Left cardiac atrium (tissue), 4 donors: Measurements from ENCODE around the gene CARD9. TPM values are rescaled to one million over a fixed set of nuclear protein-coding genes. Genes with fewer than 3 reads are reported as not detected.

Source experiments
- ATAC-seq, 2 donors: fragments of 200-7000 bp; cut with Tn5 transposase; one replicate each; pipeline ENCODE4 v1.9.1; 2020; ENCODE audit warnings: mild to moderate bottlenecking in 2 of 2, moderate library complexity in 2 of 2
- DNase-seq: peaks from one replicate; pipeline ENCODE4 v3.0.0-alpha.2; 2020
- intact Hi-C, 2 donors: fragments of 100-400 bp; cut with DNase I; formaldehyde crosslinking; loops; one replicate each; pipeline versions ENCODE4 v1.14.1 to v1.15.1; 2022 to 2023
- total RNA-seq, 2 donors: library from RNA; stranded (reverse); fragmentation: NEBNext Ultra II Directional; extraction: Animal tissue kit (Norgen Biotek cat#: 25700); gene quantifications; one replicate each; pipeline ENCODE4 v1.2.1, GENCODE V29; 2021
- donor health status: DM: no; HTN: yes; CAD: no.
- donor health status: DM: no; HTN: yes; CAD: no; lungs with severe emphysema.
- donor health status: DM: yes; HTN: yes; CAD: no.
- donor health status: Dilated cardiomyopathy.

CARD9 gene
- total RNA-seq, 2 donors from 2014 or later, result 0.86 to 2.4 TPM

DNA sequence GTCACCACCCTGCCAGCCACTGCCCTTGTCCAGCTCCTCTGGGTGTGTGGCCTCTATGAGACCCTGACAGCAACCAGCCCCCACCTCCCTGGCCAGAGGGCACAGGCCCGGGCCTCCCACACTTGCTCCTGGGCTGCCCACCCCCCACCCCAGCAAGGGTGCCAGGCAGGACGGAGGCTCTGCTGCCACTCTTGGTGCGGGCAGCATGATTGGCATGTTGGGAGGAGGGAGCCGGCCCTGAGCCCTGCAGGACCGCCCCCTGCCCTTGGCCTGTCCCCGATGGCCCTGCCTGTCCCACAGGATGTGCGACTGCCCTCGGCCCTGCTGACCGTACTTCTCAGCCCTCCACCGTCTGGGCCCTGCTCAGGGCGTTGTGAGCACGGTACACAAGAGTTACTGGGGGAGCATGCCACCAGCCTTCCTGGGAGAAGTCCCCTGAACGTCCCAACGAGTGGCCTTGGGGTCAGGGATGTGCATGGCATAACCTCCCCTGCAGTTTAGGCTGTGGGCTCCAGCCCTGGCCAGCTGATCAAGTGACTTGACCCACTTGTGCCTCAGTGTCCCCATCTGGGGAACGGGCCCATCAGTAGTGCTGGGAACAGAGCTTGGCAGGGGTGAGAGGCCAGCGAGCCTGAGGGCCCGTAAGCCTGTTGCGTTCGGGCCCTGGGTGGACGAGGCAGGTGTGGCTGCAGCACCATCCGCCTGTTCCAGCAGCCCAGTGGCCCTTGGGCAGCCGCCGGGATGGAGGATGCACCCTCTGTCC, 30.2 kb downstream of the CARD9 start:
- intact Hi-C loops, result loop anchor here in 1 of 2 donors (10.0 kb wide), 1 partner anchor 61 kb away; the partner anchor contains the start of gene SNAPC4
- no peak for DNase-seq
- peak; percentile 16 to 34 for ATAC-seq

- intact Hi-C loops, result loop anchor here in 1 of 2 donors (10.0 kb wide), 1 partner anchor 62 kb away; the partner anchor contains the start of gene SNAPC4
- DNase-seq (peak; percentile 89), ATAC-seq (peak; percentile 64 to 67)
Observed at GRCh38 chr9:136342181-136343120, 31.0 kb downstream of the CARD9 start.

DNA sequence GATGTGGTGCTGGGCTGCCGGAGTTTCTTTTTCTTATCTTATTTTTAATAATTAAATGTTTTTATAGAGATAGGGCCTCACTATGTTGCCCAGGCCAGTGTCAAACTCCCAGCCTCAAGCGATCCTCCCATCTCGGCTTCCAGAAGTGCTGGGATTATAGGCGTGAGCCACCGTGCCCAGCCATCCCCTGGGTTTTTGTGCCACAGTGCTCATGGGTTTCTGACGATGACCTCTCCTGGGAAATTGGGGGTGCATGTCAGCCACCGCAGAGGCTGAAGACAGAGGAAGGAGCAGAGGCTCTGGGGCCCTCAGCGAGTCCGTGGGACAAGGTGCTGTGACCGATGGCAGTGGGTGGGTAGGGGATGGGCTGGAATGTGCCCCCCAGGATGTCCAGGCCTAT, 31.7 kb downstream of the CARD9 start:
- no peak for DNase-seq
- no peak for ATAC-seq
- intact Hi-C loops, result loop anchor here in 1 of 2 donors (10.0 kb wide), 1 partner anchor 63 kb away; the partner anchor contains the start of gene SNAPC4

DNA sequence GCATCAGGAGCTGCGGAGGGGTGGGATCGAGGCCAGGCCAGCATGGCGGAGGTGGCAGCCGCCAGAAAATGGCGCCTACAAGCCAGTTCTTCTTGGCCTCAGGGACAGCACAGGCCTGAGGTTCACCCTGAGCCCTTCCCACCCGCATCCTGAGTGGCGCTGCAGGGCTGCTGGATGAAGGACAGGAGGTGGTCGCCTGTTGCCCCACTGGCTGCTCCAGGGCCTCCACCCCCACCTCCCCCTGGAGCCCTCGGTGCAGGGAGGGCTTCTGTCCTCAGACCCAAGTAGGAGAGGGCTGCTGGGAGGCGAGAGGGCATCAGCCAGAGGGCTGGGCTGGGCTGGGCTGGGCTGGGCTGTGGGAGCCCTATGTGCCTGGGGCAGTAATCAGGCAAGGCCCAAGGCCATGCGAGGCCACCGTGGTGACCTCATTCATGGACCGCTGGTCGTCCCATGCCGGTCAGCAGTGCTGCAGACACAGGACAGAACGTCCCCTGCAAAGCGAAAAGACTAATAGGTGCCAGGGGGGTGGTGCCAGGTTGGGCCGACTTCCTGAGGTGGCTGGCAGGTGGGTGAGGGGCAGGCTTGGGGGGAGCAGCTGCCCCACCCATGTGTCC, 32.3 kb downstream of the CARD9 start:
- no peak for ATAC-seq
- no peak for DNase-seq
- intact Hi-C loops, result loop anchor here in 1 of 2 donors (10.0 kb wide), 1 partner anchor 64 kb away; the partner anchor contains the start of gene SNAPC4

DNA sequence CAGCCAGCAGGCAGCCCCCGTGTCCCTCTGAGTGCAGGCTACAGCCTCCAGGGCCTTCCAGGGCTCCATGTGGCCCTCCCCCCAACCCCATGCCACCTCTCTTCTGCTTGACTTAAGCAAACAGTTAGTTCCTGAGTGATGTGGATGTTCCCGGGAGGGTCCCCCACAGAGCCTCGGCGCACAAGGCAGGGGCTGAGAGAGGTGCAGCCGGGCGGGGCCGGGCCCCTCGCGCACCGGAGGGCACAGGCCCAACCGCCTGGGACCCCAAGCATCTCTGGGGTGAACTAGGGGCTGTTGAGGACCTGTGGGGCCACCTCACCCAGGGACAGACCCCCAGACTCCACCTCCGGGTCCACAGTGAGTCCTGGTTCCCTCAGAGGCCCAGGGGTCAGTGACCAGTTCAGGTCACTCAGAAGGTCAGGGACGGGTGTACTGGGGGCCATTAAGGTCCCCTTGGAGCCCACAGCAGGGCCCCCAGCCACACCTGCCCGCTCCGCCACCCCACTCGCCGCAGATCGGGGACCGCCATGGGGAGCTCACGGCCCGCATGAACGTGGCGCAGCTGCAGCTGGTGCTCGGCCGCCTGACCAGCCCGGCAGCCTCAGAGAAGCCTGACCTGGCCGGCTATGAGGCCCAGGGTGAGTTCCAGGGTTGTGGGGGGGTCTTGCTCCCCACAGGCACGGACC, 33.0 kb downstream of the CARD9 start:
- DNase-seq, result no peak
- no peak for ATAC-seq
- intact Hi-C loops, result loop anchor here in 1 of 2 donors (10.0 kb wide), 1 partner anchor 64 kb away; the partner anchor contains the start of gene SNAPC4

GRCh38 chr9:136339958-136340310, 33.5 kb downstream of the CARD9 start:
- ATAC-seq (no peak), DNase-seq (no peak)
- intact Hi-C loops, result loop anchor here in 1 of 2 donors (10.0 kb wide), 1 partner anchor 65 kb away; the partner anchor contains the start of gene SNAPC4

DNA sequence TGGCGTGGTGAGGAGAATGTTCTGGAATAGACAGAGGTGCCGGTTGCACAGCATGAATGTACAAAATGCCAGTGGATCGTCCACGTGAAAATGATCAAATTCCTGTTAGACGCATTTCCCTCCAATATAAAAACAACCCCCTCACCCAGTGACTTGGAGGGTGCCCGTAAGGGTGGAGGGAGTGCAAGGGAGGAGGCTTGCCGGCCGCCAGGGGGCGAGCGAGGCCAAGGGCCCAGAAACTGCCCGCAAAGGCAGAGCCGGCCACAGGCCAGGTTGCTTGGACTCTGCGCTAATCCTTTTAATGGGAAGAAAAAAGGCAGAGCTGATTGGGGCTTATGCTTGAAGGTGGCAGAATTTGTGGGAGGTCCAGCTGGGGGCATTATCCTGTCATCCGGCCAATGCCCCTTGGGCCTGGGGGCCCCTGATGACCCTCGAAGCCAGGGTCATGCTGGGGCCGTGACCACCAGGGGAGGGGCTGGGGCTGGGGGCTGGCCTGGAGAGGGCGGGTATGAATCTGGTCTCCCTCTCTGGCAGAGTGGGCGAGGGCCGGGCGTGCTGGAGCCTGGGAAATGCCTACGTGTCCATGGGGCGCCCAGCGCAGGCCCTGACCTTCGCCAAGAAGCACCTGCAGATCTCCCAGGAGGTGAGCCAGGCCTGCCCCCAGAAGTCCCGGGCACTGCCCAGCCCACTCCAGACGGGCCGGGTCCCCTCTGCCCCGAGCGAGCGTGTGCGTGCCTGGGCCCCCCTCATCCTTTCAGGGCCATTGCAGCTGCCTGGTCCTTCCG, 34.1 kb downstream of the CARD9 start:
- ATAC-seq, result peak; percentile 18 to 40
- intact Hi-C loops, result no loop called here
- DNase-seq, result peak; percentile 77

DNA sequence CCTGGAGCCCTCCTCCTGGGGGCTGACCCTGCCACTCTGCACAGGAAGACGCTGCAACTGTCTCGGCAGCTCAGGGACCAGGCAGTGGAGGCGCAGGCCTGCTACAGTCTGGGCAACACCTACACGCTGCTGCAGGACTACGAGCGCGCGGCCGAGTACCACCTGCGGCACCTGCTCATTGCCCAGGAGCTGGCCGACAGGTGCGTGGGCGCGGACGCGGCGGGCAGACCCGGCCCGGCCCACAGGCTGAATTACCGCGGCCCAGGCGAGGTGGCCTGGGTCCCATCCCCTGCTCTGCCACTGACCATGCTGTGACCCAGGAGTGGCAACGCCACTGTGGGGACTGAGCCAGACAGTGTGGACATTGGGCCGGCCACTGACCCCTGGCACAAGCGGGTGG, 35.0 kb downstream of the CARD9 start:
- no peak for DNase-seq
- intact Hi-C loops, result no loop called here
- ATAC-seq, result no peak

GRCh38 chr9:136337416-136338395, 35.8 kb downstream of the CARD9 start:
- DNase-seq (no peak), ATAC-seq (no peak)
- intact Hi-C loops, result no loop called here

GRCh38 chr9:136336881-136337280, 36.6 kb downstream of the CARD9 start:
- intact Hi-C loops, result no loop called here
- no peak for DNase-seq
- no peak for ATAC-seq

DNA sequence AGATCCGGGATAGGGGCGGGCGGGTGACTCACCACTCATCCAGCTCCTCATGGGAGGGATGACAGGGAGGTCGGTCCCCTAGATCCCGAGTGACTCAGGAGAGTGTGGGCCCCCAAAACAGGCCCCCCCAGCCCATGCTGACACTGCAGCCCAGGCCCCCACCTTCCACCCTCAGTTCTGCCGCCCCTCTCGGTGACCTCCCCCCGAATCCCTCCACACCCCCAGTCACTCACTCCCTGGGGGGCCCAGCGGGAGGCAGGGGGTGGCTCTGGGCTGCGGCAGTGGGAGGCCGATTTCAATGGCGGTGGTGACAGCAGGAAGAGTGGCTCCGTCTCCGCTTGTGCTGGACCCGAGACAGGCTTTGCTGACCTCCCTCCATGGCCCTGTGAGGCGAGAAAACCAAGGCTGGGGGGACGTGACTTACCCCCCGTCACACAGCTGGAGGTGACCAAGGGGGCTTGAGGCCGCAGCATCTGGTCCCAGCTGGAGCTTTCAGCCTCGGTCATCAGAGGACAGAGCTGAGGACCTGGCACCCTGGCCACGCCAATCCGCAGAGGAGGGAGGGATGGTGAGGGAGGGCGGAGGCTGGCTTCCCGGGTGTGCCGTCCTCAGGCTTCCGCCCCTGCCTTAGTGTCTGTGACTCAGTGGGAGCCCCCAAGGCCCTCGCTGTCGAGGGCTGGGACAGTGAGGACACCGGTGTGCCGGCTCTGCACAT, 37.2 kb downstream of the CARD9 start:
- intact Hi-C loops, result no loop called here
- DNase-seq, result no peak

DNA sequence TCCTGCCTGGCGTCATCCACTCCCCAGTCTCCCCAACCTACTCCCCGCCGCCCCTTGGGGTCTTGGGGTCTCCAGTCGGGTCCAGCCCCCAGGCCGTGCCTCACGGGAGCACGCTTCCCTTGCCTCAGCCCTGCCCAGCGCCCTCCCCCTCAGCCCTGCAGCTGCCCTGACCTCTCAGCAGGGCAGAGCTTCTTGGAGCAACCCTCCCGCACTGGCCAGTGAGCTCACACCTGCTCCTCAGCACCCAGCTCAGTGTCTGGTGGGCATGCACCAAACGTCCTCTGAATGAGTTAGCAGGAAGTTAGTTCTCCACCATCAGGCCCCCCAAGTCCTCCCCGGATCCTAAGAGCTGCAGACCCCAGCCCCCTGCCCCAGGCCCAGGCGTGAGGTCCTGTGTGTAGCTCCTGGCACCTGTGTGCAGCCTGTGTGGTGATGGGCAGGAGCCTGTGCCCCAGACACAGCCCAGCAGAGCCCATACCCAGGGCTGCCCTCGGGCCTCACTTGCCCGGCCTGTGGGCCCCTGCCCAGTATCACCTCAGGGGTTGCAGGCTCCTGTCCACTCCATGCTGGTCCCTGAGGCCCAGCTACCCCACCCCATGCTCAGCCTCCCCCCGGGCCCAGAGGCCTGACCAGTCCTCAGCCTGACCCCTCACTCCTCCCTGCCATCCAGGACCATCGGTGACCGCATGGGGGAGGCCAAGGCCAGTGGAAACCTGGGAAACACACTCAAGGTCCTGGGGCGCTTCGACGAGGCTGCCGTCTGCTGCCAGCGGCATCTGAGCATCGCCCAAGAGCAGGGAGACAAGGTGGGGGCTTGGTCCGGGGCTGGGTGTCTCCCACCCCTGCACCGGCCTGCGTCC, 37.9 kb downstream of the CARD9 start:
- no peak for ATAC-seq
- intact Hi-C loops, result no loop called here
- DNase-seq, result no peak

More for the DNA sequence above, 37.2 kb downstream of the CARD9 start:
- peak in 1 of 2 donors; percentile 7 for ATAC-seq

DNA sequence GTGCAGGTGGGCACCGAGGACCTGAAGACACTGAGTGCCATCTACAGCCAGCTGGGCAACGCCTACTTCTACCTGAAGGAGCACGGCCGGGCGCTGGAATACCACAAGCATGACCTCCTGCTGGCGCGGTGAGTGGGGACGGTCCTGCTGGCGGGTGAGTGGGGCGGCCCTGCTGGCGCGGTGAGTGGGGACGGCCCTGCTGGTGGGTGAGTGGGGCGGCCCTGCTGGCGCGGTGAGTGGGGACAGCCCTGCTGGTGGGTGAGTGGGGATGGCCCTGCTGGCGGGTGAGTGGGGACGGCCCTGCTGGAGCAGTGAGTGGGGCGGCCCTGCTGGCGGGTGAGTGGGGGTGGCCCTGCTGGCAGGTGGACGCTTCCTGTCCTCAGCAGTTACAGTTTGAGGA, 38.9 kb downstream of the CARD9 start:
- ATAC-seq (no peak), DNase-seq (no peak)
- intact Hi-C loops, result no loop called here

GRCh38 chr9:136333486-136333885, 40.0 kb downstream of the CARD9 start:
- ATAC-seq, result no peak
- intact Hi-C loops, result no loop called here
- no peak for DNase-seq

DNA sequence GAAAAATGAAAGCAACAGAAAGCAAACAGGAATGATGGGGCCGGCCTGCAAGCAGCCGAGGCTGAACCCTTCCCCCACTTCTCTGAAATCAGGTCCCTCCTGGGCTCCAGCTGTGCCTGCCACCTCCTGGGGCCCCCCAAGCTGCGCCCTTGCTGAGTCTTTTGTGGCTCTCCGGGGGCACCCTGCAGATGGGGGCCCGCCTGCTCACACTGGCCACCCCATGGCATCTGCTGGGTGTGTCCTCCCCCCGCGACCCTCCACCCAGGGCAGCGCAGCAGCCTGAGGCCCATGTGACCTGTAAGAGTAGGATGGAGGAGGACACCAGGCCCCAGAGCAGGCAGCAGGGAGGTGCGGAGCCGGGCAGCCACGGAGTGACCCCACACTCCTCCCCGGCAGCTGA, 40.4 kb downstream of the CARD9 start:
- no peak for ATAC-seq
- DNase-seq, result no peak
- intact Hi-C loops, result no loop called here
